ENCODE measurements around the gene LIPM.

Gene LIPM

GRCh38 chr10:88762906-88763305, 39.6 kb upstream of the LIPM start:
- Histone ChIP-seq H3K4me2 (ENCODE audit: low read length) (no peak overlapping the region), H3K9ac (ENCODE audit: low read length) (no peak overlapping the region), H2BK120ac (ENCODE audit: low read depth, low read length) (no peak overlapping the region), H3K27me3 (ENCODE audit: insufficient read depth, low read length, poor library complexity) (no peaks in the 10 kb centered on the region), H3K36me3 (ENCODE audit: control insufficient read depth, insufficient read depth, low read length) (no peaks in the 10 kb centered on the region), H3K18ac (ENCODE audit: low read length) (no peak overlapping the region), H3K56ac (ENCODE audit: low read length) (no peak overlapping the region), H3K23ac (ENCODE audit: low read length) (no peak overlapping the region), H3K27ac (ENCODE audit: low read depth, low read length) (no peak overlapping the region), H2BK15ac (replicated peaks; ENCODE audit: low read depth) (no peak overlapping the region), H2BK5ac (ENCODE audit: low read length) (no peak overlapping the region), H3K79me2 (ENCODE audit: control insufficient read depth, insufficient read depth, low read length) (no peaks in the 10 kb centered on the region), H2AK5ac (ENCODE audit: low read length) (no peak overlapping the region), H4K5ac (ENCODE audit: low read length) (no peak overlapping the region), H3K4ac (ENCODE audit: low read depth, low read length) (no peak overlapping the region), H3K4me3 (ENCODE audit: low read length) (no peak overlapping the region), H4K8ac (ENCODE audit: low read depth, low read length) (no peak overlapping the region), H3K4me1 (ENCODE audit: control insufficient read depth, low read depth, low read length) (no peaks in the 10 kb centered on the region), H3K79me1 (ENCODE audit: low read length) (no peaks in the 10 kb centered on the region)
- WGBS (ENCODE audit: extremely low coverage, insufficient coverage, low lambda C conversion rate), result no CpG with 5 or more reads among the region's 1 CpG
- DNase-seq, result no peak

GRCh38 chr10:88763441-88763840, 39.1 kb upstream of the LIPM start:
- H3K56ac ChIP-seq (ENCODE audit: low read length), result no peak overlapping the region
- H3K4ac ChIP-seq (ENCODE audit: low read depth, low read length), result no peak overlapping the region
- no peaks in the 10 kb centered on the region for H3K27me3 ChIP-seq (ENCODE audit: insufficient read depth, low read length, poor library complexity)
- no peak overlapping the region for H3K9ac ChIP-seq (ENCODE audit: low read length)
- H4K8ac ChIP-seq (ENCODE audit: low read depth, low read length), result no peak overlapping the region
- H3K27ac ChIP-seq (ENCODE audit: low read depth, low read length), result no peak overlapping the region
- DNase-seq, result no peak
- H2BK5ac ChIP-seq (ENCODE audit: low read length), result no peak overlapping the region
- no peak overlapping the region for H3K4me2 ChIP-seq (ENCODE audit: low read length)
- no peaks in the 10 kb centered on the region for H3K79me1 ChIP-seq (ENCODE audit: low read length)
- H3K4me3 ChIP-seq (ENCODE audit: low read length), result no peak overlapping the region
- H3K18ac ChIP-seq (ENCODE audit: low read length), result no peak overlapping the region
- H3K23ac ChIP-seq (ENCODE audit: low read length), result no peak overlapping the region
- no CpG with 5 or more reads among the region's 1 CpG for WGBS (ENCODE audit: extremely low coverage, insufficient coverage, low lambda C conversion rate)
- no peak overlapping the region for H2BK15ac ChIP-seq (replicated peaks; ENCODE audit: low read depth)
- H3K79me2 ChIP-seq (ENCODE audit: control insufficient read depth, insufficient read depth, low read length), result no peaks in the 10 kb centered on the region
- H2AK5ac ChIP-seq (ENCODE audit: low read length), result no peak overlapping the region
- H3K4me1 ChIP-seq (ENCODE audit: control insufficient read depth, low read depth, low read length), result no peaks in the 10 kb centered on the region
- no peak overlapping the region for H4K5ac ChIP-seq (ENCODE audit: low read length)
- no peaks in the 10 kb centered on the region for H3K36me3 ChIP-seq (ENCODE audit: control insufficient read depth, insufficient read depth, low read length)
- H2BK120ac ChIP-seq (ENCODE audit: low read depth, low read length), result no peak overlapping the region

- H3K23ac ChIP-seq (ENCODE audit: low read length), result no peak overlapping the region
- H3K36me3 ChIP-seq (ENCODE audit: control insufficient read depth, insufficient read depth, low read length), result no peaks in the 10 kb centered on the region
- WGBS (ENCODE audit: extremely low coverage, insufficient coverage, low lambda C conversion rate), result no CpG with 5 or more reads among the region's 3 CpGs
- H3K4ac ChIP-seq (ENCODE audit: low read depth, low read length), result no peak overlapping the region
- H3K79me2 ChIP-seq (ENCODE audit: control insufficient read depth, insufficient read depth, low read length), result no peaks in the 10 kb centered on the region
- no peaks in the 10 kb centered on the region for H3K27me3 ChIP-seq (ENCODE audit: insufficient read depth, low read length, poor library complexity)
- no peak overlapping the region for H3K4me2 ChIP-seq (ENCODE audit: low read length)
- H2BK120ac ChIP-seq (ENCODE audit: low read depth, low read length), result no peak overlapping the region
- no peak overlapping the region for H4K8ac ChIP-seq (ENCODE audit: low read depth, low read length)
- H4K5ac ChIP-seq (ENCODE audit: low read length), result no peak overlapping the region
- no peak overlapping the region for H3K27ac ChIP-seq (ENCODE audit: low read depth, low read length)
- H3K9ac ChIP-seq (ENCODE audit: low read length), result no peak overlapping the region
- H3K79me1 ChIP-seq (ENCODE audit: low read length), result no peaks in the 10 kb centered on the region
- no peak overlapping the region for H3K56ac ChIP-seq (ENCODE audit: low read length)
- H2BK15ac ChIP-seq (replicated peaks; ENCODE audit: low read depth), result no peak overlapping the region
- H2AK5ac ChIP-seq (ENCODE audit: low read length), result no peak overlapping the region
- H3K18ac ChIP-seq (ENCODE audit: low read length), result no peak overlapping the region
- H3K4me3 ChIP-seq (ENCODE audit: low read length), result no peak overlapping the region
- no peak for DNase-seq
- H3K4me1 ChIP-seq (ENCODE audit: control insufficient read depth, low read depth, low read length), result no peaks in the 10 kb centered on the region
- H2BK5ac ChIP-seq (ENCODE audit: low read length), result no peak overlapping the region
Observed at GRCh38 chr10:88764110-88764509, 38.4 kb upstream of the LIPM start.

- no peak for DNase-seq
- H3K27me3 ChIP-seq (ENCODE audit: insufficient read depth, low read length, poor library complexity), result no peaks in the 10 kb centered on the region
- WGBS (ENCODE audit: extremely low coverage, insufficient coverage, low lambda C conversion rate), result no CpG with 5 or more reads among the region's 1 CpG
Observed at GRCh38 chr10:88765816-88766215, 36.7 kb upstream of the LIPM start.

GRCh38 chr10:88769384-88769783, 33.1 kb upstream of the LIPM start:
- DNase-seq, result no peak
- H3K79me1 ChIP-seq (ENCODE audit: low read length), result no peaks in the 10 kb centered on the region
- no peak overlapping the region for H3K23ac ChIP-seq (ENCODE audit: low read length)
- no peak overlapping the region for H3K18ac ChIP-seq (ENCODE audit: low read length)
- H3K27ac ChIP-seq (ENCODE audit: low read depth, low read length), result no peak overlapping the region
- no peak overlapping the region for H3K4me3 ChIP-seq (ENCODE audit: low read length)
- H2BK5ac ChIP-seq (ENCODE audit: low read length), result no peak overlapping the region
- no peak overlapping the region for H3K56ac ChIP-seq (ENCODE audit: low read length)
- no peak overlapping the region for H2BK15ac ChIP-seq (replicated peaks; ENCODE audit: low read depth)
- H2BK120ac ChIP-seq (ENCODE audit: low read depth, low read length), result no peak overlapping the region
- H4K5ac ChIP-seq (ENCODE audit: low read length), result no peak overlapping the region
- no peak overlapping the region for H3K4me2 ChIP-seq (ENCODE audit: low read length)
- 100% methylated on average over 1 of the region's 1 CpG for whole genome bisulfite sequencing (ENCODE audit: extremely low coverage, insufficient coverage, low lambda C conversion rate)
- no peaks in the 10 kb centered on the region for H3K4me1 ChIP-seq (ENCODE audit: control insufficient read depth, low read depth, low read length)
- H3K27me3 ChIP-seq (ENCODE audit: insufficient read depth, low read length, poor library complexity), result no peaks in the 10 kb centered on the region
- no peak overlapping the region for H3K9ac ChIP-seq (ENCODE audit: low read length)
- H4K8ac ChIP-seq (ENCODE audit: low read depth, low read length), result no peak overlapping the region
- no peak overlapping the region for H2AK5ac ChIP-seq (ENCODE audit: low read length)
- H3K4ac ChIP-seq (ENCODE audit: low read depth, low read length), result no peak overlapping the region
- H3K79me2 ChIP-seq (ENCODE audit: control insufficient read depth, insufficient read depth, low read length), result no peaks in the 10 kb centered on the region
- no peaks in the 10 kb centered on the region for H3K36me3 ChIP-seq (ENCODE audit: control insufficient read depth, insufficient read depth, low read length)

More at GRCh38 chr10:88765816-88766215, 36.7 kb upstream of the LIPM start:
- H3K36me3 ChIP-seq (ENCODE audit: control insufficient read depth, insufficient read depth, low read length), result no peaks in the 10 kb centered on the region
- H2BK15ac ChIP-seq (replicated peaks; ENCODE audit: low read depth), result no peak overlapping the region
- no peak overlapping the region for H3K4ac ChIP-seq (ENCODE audit: low read depth, low read length)
- H3K79me1 ChIP-seq (ENCODE audit: low read length), result no peaks in the 10 kb centered on the region
- H2AK5ac ChIP-seq (ENCODE audit: low read length), result no peak overlapping the region
- H3K23ac ChIP-seq (ENCODE audit: low read length), result no peak overlapping the region
- H3K79me2 ChIP-seq (ENCODE audit: control insufficient read depth, insufficient read depth, low read length), result no peaks in the 10 kb centered on the region
- H2BK120ac ChIP-seq (ENCODE audit: low read depth, low read length), result no peak overlapping the region
- H4K5ac ChIP-seq (ENCODE audit: low read length), result no peak overlapping the region
- no peak overlapping the region for H2BK5ac ChIP-seq (ENCODE audit: low read length)
- H3K9ac ChIP-seq (ENCODE audit: low read length), result no peak overlapping the region
- no peak overlapping the region for H3K4me2 ChIP-seq (ENCODE audit: low read length)
- no peak overlapping the region for H3K18ac ChIP-seq (ENCODE audit: low read length)
- no peaks in the 10 kb centered on the region for H3K4me1 ChIP-seq (ENCODE audit: control insufficient read depth, low read depth, low read length)
- H3K56ac ChIP-seq (ENCODE audit: low read length), result no peak overlapping the region
- H3K27ac ChIP-seq (ENCODE audit: low read depth, low read length), result no peak overlapping the region
- H3K4me3 ChIP-seq (ENCODE audit: low read length), result no peak overlapping the region
- H4K8ac ChIP-seq (ENCODE audit: low read depth, low read length), result no peak overlapping the region

GRCh38 chr10:88781206-88781605, 21.3 kb upstream of the LIPM start:
- no peak overlapping the region for H2AK5ac ChIP-seq (ENCODE audit: low read length)
- H3K9ac ChIP-seq (ENCODE audit: low read length), result no peak overlapping the region
- H3K4ac ChIP-seq (ENCODE audit: low read depth, low read length), result no peak overlapping the region

More at GRCh38 chr10:88781206-88781605, 21.3 kb upstream of the LIPM start:
- H3K56ac ChIP-seq (ENCODE audit: low read length), result no peak overlapping the region
- no peak overlapping the region for H4K5ac ChIP-seq (ENCODE audit: low read length)
- no peak overlapping the region for H3K18ac ChIP-seq (ENCODE audit: low read length)
- H3K79me2 ChIP-seq (ENCODE audit: control insufficient read depth, insufficient read depth, low read length), result no peaks in the 10 kb centered on the region
- H3K27me3 ChIP-seq (ENCODE audit: insufficient read depth, low read length, poor library complexity), result no peaks in the 10 kb centered on the region
- no peak overlapping the region for H2BK15ac ChIP-seq (replicated peaks; ENCODE audit: low read depth)
- no peak overlapping the region for H3K4me3 ChIP-seq (ENCODE audit: low read length)
- no peak overlapping the region for H4K8ac ChIP-seq (ENCODE audit: low read depth, low read length)
- WGBS (ENCODE audit: extremely low coverage, insufficient coverage, low lambda C conversion rate), result no CpG with 5 or more reads among the region's 2 CpGs
- no peak for DNase-seq
- no peak overlapping the region for H3K23ac ChIP-seq (ENCODE audit: low read length)
- no peak overlapping the region for H3K4me2 ChIP-seq (ENCODE audit: low read length)
- H3K27ac ChIP-seq (ENCODE audit: low read depth, low read length), result no peak overlapping the region
- H3K79me1 ChIP-seq (ENCODE audit: low read length), result no peaks in the 10 kb centered on the region
- H2BK5ac ChIP-seq (ENCODE audit: low read length), result no peak overlapping the region
- H3K36me3 ChIP-seq (ENCODE audit: control insufficient read depth, insufficient read depth, low read length), result no peaks in the 10 kb centered on the region
- H3K4me1 ChIP-seq (ENCODE audit: control insufficient read depth, low read depth, low read length), result no peaks in the 10 kb centered on the region
- no peak overlapping the region for H2BK120ac ChIP-seq (ENCODE audit: low read depth, low read length)
